ENCODE data around the gene SCUBE1.

Gene SCUBE1

GRCh38 chr22:43326331-43327156 lies 16.6 kb downstream of the SCUBE1 start:
- DNase-seq (ENCODE audit: low read depth), result no peak

DNA sequence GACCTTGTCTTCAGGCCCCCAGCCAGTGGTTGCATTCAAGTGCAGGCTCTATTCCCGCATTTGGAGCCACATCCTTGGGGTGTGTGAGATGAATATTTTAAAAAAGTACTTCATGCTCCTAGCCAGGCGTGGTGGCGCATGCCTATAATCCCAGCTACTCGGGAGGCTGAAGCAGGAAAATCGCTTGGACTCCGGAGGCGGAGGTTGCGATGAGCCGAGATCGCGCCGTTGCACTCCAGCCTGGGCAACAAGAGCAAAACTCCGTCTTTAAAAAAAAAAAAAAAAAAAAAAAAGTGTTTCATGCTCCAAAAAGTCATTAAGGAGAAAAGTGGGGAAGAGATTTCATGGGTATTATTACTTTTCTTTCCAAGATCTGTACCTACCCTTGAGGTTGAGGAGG lies 18.0 kb downstream of the SCUBE1 start:
- no peak for DNase-seq (ENCODE audit: low read depth)

DNA sequence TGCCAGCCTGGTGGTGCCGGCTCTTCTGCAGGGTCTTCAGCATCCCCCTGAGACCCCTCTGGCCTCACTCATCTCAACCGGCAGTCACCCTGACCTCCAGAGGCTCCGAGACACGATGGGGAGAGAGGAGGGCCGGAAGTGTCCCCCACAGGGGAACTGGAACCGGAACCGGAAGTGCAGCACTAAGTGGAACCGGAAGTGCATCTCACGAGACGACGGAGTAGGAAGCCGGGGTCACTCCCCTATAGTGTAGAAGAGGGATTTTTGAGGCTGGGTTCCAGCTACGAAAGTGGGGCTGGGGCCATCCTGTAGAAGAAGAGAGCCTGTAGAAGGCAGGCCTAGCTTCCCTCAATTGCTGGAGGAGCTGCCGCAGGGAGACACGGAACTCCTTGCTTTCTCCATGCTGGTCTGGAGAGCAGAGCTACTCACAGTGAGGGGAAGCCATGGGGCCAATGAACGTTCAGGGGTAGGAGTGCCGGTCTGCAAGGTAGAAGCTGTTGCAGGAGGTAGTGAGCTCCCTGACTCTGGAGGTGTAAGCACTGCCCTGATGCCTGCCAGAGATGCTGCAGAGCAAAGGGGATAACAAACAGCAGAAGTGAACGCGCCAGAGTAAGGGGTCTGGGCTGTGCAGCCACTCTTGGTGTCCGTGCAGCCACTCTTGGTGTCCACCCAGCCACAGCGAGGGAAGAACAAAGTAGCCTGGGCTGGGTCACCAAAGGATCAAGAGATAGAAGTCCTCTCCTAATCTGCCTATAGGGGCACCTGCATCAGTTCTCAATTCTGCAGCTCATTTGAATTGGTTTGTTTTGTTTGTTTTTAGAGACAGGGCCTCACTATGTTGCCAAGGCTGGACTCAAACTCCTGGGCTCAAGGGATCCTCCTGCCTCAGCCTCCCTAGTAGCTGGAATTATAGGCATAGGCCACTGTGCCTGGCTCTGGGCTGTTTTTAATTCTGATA lies 21.9 kb downstream of the SCUBE1 start:
- DNase-seq (ENCODE audit: low read depth), result no peak

GRCh38 chr22:43319661-43320486 lies 23.3 kb downstream of the SCUBE1 start:
- DNase-seq (ENCODE audit: low read depth), result no peak

GRCh38 chr22:43317239-43317638 lies 25.9 kb downstream of the SCUBE1 start:
- no peak for DNase-seq (ENCODE audit: low read depth)

DNA sequence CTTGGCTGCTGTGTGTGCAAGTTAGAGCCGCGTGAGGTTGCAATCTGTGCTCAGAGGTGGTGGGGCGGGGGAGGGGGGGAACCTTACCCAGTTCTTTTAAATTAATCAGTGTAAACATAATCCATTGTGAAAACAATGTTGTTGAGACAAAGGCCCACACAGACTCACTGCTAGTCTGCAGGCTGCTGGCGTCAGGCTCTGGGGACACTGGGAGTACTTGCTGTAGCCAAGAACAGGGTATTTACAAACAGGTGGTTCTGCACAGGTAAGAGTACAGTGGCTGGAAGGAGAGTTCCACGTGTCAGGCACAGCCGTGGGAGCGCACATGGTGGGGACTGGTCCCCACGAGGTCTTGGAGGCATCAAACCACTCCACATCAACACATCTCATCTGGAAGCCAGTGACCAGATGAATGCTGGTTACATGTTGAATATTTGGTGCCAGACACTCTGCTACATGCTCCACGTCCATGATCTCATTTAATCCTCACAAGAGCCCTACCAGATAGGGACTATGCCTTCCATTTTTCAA lies 27.4 kb downstream of the SCUBE1 start:
- no peak for DNase-seq (ENCODE audit: low read depth)

DNA sequence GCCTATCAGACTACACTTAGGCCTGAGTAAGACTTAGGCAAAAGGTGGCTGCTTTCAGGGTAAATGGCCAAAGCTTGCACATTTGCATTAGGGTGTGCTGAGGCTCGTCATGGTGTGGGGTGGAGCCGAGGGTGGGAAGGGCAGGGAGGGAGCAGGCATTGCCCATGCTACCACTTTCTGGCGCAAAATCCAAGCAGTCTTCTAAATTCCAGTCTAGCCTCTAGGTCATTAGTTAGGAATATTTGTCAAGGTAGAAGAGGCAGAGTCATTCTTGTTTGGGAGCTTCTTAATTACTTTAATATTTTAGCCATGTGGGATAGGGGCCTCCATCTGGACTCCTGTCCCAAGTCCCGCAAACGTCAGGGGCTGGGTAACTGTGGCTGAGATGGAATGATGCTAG lies 28.6 kb downstream of the SCUBE1 start:
- DNase-seq (ENCODE audit: low read depth), result no peak

DNA sequence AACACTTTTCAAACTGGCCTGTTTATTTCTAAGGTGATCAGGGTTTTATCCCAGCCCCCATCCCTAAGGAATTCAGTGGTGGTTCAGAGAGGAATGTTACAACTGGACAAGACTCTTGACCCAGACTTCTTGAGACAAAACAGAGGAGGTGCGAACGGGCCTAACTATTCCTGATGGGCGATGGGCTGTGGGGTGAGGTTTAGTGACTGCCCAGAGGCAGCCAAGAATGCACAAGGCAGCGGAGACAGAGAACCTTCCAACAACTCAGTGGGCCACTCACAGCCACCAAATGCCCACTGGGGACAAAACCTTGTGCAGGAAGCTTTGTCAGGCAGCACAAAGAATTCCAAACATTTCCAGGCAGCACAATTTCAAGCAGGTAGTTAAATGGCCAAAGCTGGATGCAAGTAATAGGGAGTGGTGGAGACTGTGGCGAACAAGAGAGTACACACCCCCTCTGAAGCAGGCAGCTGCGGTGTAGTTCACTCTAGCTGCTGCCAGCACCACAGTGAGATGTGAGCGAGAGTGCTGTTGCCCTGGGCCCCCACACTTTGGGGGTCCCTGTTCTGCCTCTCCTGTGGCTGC lies 29.2 kb downstream of the SCUBE1 start:
- no peak for DNase-seq (ENCODE audit: low read depth)

- no peak for DNase-seq (ENCODE audit: low read depth)
Measured at GRCh38 chr22:43313244-43313889, 29.8 kb downstream of the SCUBE1 start.

DNA sequence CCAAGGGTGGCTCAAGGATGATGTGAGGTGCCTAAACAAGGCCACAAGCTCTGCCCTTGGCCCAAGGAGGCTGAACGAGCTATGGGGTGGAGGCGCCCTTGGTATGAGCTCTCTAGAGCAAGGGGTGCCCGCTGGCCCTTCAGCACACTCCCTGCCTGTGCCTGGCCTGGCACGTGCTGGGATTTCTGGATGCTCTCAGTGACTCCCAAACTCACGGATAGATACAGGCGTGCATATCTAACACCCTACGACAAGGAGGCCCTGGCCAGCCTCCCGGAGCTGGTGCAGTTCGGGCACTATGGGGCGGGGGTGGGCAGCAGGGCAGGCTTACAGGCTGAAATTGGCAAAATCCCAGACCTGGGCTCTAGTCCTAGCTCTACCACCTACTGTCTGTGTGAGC lies 30.6 kb downstream of the SCUBE1 start:
- DNase-seq (ENCODE audit: low read depth), result no peak

- DNase-seq (ENCODE audit: low read depth), result no peak
Measured at GRCh38 chr22:43310798-43311197, 32.4 kb downstream of the SCUBE1 start.

DNA sequence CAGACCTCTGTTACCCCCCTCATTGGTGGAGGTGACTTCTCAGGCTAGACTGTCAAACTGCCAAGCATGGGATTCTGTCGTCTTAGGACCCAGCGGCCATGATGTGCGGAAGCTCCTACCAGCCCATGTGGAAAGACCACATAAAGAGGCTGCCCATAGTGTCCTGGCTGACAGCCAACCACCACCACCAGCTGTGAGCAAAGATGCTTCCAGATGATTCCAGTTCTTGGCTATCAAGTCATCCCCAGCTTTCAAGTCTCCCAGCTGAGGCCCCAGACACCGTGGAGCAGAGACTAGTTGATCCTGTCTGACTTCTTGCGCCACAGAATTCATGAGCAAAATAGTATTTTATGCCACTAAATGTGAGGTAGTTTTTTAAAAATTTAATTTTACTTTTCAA lies 32.9 kb downstream of the SCUBE1 start:
- no peak for DNase-seq (ENCODE audit: low read depth)

DNA sequence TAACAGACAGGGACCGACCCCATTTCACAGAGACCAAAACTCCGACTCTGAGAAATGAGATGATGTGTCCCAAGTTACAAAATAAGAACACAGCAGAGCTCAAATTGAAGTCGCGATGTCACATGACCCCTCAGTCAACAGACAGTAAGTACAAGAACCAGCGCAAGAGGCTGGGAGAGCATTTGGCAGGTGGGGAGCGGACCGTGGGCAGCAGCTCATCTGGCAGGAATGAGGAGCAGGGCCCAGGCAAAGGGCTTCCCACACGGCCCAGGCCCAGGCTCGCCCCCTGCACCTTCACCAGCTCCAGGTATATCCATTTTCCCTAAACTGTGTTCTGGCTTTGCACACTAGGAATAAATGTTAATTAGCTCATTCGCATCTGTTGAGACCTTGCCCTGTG lies 34.3 kb downstream of the SCUBE1 start:
- DNase-seq (ENCODE audit: low read depth), result no peak

GRCh38 chr22:43308060-43308830 lies 34.9 kb downstream of the SCUBE1 start:
- no peak for DNase-seq (ENCODE audit: low read depth)

DNA sequence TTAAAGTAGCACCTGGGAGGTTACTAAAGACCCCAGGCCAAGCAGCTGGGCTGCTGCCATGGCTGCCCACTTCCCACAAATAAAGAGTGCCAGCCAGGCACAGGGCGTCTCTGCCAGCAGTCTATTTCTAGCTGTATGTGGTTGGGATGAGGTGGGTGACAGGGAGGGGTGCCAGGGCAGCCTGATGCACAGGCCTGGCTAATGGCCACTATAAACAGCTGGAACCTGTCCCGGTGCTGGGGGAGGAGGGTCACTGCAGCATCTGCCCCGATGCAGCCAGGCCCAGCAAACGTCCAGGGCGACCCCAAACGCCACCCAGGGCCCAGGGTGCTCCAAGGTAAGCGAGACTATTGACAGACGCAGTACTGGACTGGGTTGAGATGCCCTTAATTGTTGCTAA lies 37.4 kb downstream of the SCUBE1 start:
- DNase-seq (ENCODE audit: low read depth), result no peak

DNA sequence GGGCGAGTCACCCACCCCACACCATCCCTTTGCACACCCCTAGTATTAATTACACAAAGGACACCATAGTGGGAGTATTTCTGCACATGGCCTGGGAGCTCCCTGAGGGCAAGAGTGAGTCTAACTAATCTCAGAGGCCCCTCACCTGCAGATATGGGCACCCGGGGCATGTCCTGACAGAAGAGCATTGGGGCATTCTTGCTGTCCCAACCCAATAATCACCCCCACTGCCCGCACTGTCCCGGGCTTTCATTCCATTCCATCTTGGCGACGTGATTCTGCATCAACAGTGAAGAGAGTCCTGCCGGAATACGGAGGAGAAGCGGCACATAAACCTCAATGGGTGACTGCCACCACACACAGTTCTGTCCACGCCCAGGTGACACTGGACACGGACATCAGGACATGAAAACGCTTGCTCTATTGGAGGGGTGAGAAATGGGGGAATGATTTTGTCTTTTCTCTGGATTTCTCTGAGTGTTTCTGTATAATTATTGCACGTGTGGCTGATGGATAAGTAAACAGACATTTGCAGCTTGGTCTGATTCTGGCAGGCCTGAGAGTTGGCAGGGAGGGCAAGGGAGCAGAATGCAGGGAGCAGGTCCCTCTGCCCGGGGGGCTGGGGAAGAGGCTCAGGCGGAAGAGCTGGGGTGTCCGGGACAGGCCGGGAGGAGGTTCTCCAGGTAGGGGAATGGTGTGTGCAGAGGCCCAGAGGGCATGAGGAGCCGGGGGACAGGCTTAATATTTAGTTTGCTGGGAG lies 38.2 kb downstream of the SCUBE1 start:
- no peak for DNase-seq (ENCODE audit: low read depth)

DNA sequence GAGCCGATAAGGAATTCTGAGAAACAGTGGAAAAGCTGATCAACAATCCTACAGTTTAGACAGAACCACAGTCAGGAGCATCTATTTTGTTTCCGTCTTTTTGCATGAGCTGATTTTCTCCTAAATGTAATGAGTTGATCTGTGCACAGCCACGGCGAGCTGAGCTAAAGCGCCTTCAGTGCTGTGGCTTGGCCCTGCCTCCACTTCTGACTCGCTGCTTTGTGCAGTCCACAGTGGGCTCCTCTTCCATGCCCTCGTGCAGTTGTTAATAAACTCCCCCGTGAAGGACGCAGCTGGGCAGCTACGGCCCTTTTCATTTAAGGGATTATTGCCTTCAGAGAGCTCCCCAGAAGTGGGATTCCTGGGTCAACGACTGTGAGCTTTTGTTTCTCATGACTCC lies 39.4 kb downstream of the SCUBE1 start:
- no peak for DNase-seq (ENCODE audit: low read depth)

DNA sequence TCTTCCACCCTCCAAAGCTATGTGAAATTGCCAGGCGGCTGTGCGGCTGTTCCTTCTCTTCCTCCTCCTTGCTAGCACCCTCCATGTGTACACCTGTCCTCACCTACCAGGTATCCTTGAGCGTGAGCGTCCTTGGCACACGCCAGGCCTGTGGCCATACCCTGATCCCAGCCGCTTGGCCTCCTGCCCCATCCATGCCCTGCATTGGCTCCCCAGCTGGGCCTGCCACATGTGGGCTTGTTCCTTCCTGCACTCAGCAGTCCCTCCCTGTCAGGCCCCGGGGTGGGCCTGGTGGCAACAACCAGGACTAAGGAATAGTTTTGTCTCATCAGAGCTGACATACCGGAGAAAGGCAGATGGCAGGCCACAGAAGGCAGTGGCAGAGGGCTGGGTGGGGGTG lies 40.0 kb downstream of the SCUBE1 start:
- DNase-seq (ENCODE audit: low read depth), result no peak

- DNase-seq (ENCODE audit: low read depth), result no peak
Measured at GRCh38 chr22:43302531-43303041, 40.6 kb downstream of the SCUBE1 start.
